ENCODE results near the gene ZNF511. TPM values are rescaled to one million over a fixed set of nuclear protein-coding genes. Genes with fewer than 3 reads are reported as not detected.
A peak's percentile ranks its signal among the peaks of the same experiment; 100 is the strongest.

Gene ZNF511
- total and polyA plus RNA-seq, 4 donors, result 13.7 to 31.8 (median 24.2) TPM

DNA sequence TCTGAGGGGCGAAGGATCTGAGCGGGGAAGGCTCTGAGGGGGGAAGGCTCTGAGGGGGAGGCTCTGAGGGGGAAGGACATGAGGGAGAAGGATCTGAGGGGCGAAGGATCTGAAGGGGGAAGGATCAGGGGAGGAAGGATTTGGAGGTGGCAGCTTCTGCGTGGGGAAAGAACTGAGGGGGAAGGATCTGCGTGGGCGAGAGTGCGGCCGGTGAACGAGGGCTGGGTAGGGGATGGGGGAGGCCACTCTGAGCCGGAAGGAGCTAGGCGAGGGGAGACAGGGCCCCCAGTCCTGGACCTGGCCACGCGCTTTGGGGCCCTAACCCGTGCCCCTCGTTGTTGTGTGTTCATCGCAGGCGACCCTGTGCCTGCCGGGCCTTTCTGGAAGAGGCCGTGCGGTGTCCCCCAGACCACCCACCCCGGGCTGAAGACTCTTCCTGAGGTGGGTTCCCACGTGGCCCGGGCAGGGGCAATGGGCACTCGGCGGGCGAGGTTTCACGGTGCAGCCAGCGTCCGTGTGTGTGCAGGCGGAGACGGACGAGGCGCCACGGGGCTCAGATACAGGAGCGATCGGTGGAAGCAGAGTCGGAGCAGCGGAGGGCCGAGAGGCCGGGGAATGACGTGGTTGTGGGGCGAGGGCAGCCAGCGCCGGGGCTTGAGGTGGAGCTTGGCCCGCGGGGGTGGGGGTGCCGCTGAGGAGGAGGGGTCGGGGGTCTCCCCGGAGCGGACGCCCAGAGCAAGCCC, 26.0 kb downstream of the ZNF511 start:
- H3K4me3 ChIP-seq (ENCODE audit: low read depth in 1 of 3, low read length in 3 of 3), result peak overlapping the region in 1 of 3 donors; percentile 21
- peaks cover 0 to 14% (median 7%) of the 10 kb centered on the region in 4 donors for H3K27me3 ChIP-seq (ENCODE audit: control insufficient read depth in 4 of 4, insufficient read depth in 4 of 4, low read length in 3 of 4)
- no peaks in the 10 kb centered on the region for H3K36me3 ChIP-seq (ENCODE audit: control insufficient read depth in 4 of 4, insufficient read depth in 3 of 4, low read depth in 1 of 4, low read length in 3 of 4)
- no peak overlapping the region for H3K9ac ChIP-seq (ENCODE audit: low read depth in 1 of 2, low read length in 2 of 2)
- 27% methylated on average over 51 of the region's 51 CpGs for WGBS
- DNase-seq (ENCODE audit: low spot score), result no peak
- TF ChIP-seq FOXA2 (IDR thresholded peaks at IDR 0.05) (no peak), FOXA1 (IDR thresholded peaks at IDR 0.05) (no peak), CTCF (IDR thresholded peaks at IDR 0.05; ENCODE audit: low read depth, low read length, missing input control) (no peak), TAF1 (conservative IDR thresholded peaks at IDR 0.05) (no peak), SP1 (IDR thresholded peaks at IDR 0.05) (no peak), HNF4G (IDR thresholded peaks at IDR 0.05) (no peak), EGR1 (IDR thresholded peaks at IDR 0.05; ENCODE audit: low read depth in 2 of 2) (no peak), REST (IDR thresholded peaks at IDR 0.05) (no peak), RXRA (IDR thresholded peaks at IDR 0.05) (no peak), YY1 (IDR thresholded peaks at IDR 0.05) (no peak)
- TF ChIP-seq, protein P1, sequence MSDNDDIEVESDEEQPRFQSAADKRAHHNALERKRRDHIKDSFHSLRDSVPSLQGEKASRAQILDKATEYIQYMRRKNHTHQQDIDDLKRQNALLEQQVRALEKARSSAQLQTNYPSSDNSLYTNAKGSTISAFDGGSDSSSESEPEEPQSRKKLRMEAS (IDR thresholded peaks at IDR 0.05), result no peak
- TF ChIP-seq, protein P2, sequence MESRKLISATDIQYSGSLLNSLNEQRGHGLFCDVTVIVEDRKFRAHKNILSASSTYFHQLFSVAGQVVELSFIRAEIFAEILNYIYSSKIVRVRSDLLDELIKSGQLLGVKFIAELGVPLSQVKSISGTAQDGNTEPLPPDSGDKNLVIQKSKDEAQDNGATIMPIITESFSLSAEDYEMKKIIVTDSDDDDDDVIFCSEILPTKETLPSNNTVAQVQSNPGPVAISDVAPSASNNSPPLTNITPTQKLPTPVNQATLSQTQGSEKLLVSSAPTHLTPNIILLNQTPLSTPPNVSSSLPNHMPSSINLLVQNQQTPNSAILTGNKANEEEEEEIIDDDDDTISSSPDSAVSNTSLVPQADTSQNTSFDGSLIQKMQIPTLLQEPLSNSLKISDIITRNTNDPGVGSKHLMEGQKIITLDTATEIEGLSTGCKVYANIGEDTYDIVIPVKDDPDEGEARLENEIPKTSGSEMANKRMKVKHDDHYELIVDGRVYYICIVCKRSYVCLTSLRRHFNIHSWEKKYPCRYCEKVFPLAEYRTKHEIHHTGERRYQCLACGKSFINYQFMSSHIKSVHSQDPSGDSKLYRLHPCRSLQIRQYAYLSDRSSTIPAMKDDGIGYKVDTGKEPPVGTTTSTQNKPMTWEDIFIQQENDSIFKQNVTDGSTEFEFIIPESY (IDR thresholded peaks at IDR 0.05), result no peak
- TF ChIP-seq, protein P3, sequence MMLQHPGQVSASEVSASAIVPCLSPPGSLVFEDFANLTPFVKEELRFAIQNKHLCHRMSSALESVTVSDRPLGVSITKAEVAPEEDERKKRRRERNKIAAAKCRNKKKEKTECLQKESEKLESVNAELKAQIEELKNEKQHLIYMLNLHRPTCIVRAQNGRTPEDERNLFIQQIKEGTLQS (IDR thresholded peaks at IDR 0.05), result no peak
- H3K4me1 ChIP-seq (ENCODE audit: control insufficient read depth in 4 of 4, insufficient read depth in 4 of 4, low read length in 3 of 4), result peaks cover 0 to 20% (median 9%) of the 10 kb centered on the region in 4 donors
- no peak overlapping the region for H3K27ac ChIP-seq (ENCODE audit: low read depth in 1 of 2, low read length in 2 of 2)
- H3K9me3 ChIP-seq (ENCODE audit: control insufficient read depth in 4 of 4, low read length in 3 of 4), result no peaks in the 10 kb centered on the region
